ENCODE measurements around the gene PHOSPHO1.

Gene PHOSPHO1

GRCh38 chr17:49217651-49218413 lies 12.8 kb downstream of the PHOSPHO1 start:
- peak; percentile 80 for DNase-seq

- no peak for DNase-seq
These were observed 13.5 kb downstream of the PHOSPHO1 start for GRCh38 chr17:49216953-49217650.

GRCh38 chr17:49216482-49216881 lies 14.1 kb downstream of the PHOSPHO1 start:
- no peak for DNase-seq

- DNase-seq, result no peak
These were observed 15.8 kb downstream of the PHOSPHO1 start for GRCh38 chr17:49214676-49215360.

- no peak for DNase-seq
These were observed 16.7 kb downstream of the PHOSPHO1 start for GRCh38 chr17:49213847-49214246.

GRCh38 chr17:49213399-49213798 lies 17.2 kb downstream of the PHOSPHO1 start:
- no peak for DNase-seq

GRCh38 chr17:49210158-49211029 lies 20.2 kb downstream of the PHOSPHO1 start, which contains the start of the genes ABI3 and GNGT2:
ABI3 (plus strand) TSS chr17:49210707; CDS start chr17:49210725, 18 bp downstream.
GNGT2 (minus strand) TSS chr17:49210574; CDS start chr17:49207422, 3,152 bp downstream.
- DNase-seq, result peak; percentile 90

- no peak for DNase-seq
These were observed 21.5 kb downstream of the PHOSPHO1 start for GRCh38 chr17:49209061-49209571.

GRCh38 chr17:49204516-49204915 lies 26.1 kb downstream of the PHOSPHO1 start:
- no peak for DNase-seq

- DNase-seq, result no peak
These were observed 26.8 kb downstream of the PHOSPHO1 start for GRCh38 chr17:49203796-49204195.

- DNase-seq, result no peak
These were observed 29.1 kb downstream of the PHOSPHO1 start for GRCh38 chr17:49201481-49201927.

- DNase-seq, result no peak
These were observed 30.0 kb downstream of the PHOSPHO1 start for GRCh38 chr17:49200423-49201083.

- no peak for DNase-seq
These were observed 32.4 kb downstream of the PHOSPHO1 start for GRCh38 chr17:49198211-49198610.

- no peak for DNase-seq
These were observed 33.1 kb downstream of the PHOSPHO1 start for GRCh38 chr17:49197346-49197998.

GRCh38 chr17:49196520-49196919 lies 34.1 kb downstream of the PHOSPHO1 start:
- DNase-seq, result no peak

- peak; percentile 59 for DNase-seq
These were observed 34.8 kb downstream of the PHOSPHO1 start for GRCh38 chr17:49195751-49196150.

GRCh38 chr17:49194297-49194607 lies 36.3 kb downstream of the PHOSPHO1 start:
- DNase-seq, result no peak

GRCh38 chr17:49193513-49194296 lies 36.9 kb downstream of the PHOSPHO1 start:
- DNase-seq, result peak; percentile 55

- peak; percentile 90 for DNase-seq
These were observed 38.5 kb downstream of the PHOSPHO1 start for GRCh38 chr17:49191917-49192741.

Measured in activated CD4-positive, alpha-beta T cell treated with anti-CD3 and anti-CD28 coated beads, Interleukin-10, Interleukin-2, amounts not matched to agents 100 ng/mL and 50 ng/mL, durations not matched to agents 16 hours and 8 hours (primary cell).